ENCODE measurements around the gene WNT11.
A peak's percentile ranks its signal among the peaks of the same experiment; 100 is the strongest.

The WNT11 gene

GRCh38 chr11:76238551-76238950 lies 32.2 kb upstream of the WNT11 start:
- no peaks in the 10 kb centered on the region for H3K27me3 ChIP-seq (ENCODE audit: control insufficient read depth, insufficient read depth, low read length)
- H3K9me3 ChIP-seq (ENCODE audit: control insufficient read depth, insufficient read depth, low read length) = no peaks in the 10 kb centered on the region
- no peak overlapping the region for H3K27ac ChIP-seq (ENCODE audit: low read length)
- no peak overlapping the region for H3K4me3 ChIP-seq (ENCODE audit: low read length)
- no CpG with 5 or more reads among the region's 6 CpGs for WGBS (ENCODE audit: insufficient coverage, insufficient read length)
- no peak for DNase-seq (ENCODE audit: low read depth, low spot score)
- no peaks in the 10 kb centered on the region for H3K4me1 ChIP-seq (ENCODE audit: control insufficient read depth, insufficient read depth, low read length)
- no peaks in the 10 kb centered on the region for H3K36me3 ChIP-seq (ENCODE audit: control insufficient read depth, insufficient read depth, low read length)

DNA sequence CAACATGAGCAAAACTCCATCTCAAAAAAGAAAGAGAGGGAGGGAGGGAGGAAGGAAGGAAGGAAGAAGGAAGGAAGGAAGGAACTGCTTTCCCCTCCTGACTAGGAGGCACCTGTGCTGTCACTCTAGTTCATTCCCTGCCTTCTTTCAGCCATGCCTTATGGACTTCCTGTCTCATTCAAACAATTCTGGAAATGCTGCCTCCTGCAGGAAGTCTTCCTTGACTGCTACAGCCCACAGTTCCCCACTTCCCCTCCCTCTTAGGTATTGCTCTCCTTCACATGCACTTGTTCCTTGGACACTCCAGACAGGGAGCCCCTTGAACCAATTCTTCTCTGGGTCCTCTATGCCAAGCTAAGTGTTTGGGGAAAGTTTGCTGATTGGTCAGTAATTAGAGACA lies 31.6 kb upstream of the WNT11 start:
- no peaks in the 10 kb centered on the region for H3K36me3 ChIP-seq (ENCODE audit: control insufficient read depth, insufficient read depth, low read length)

GRCh38 chr11:76237000-76237649 lies 30.8 kb upstream of the WNT11 start:
- no peak overlapping the region for H3K4me3 ChIP-seq (ENCODE audit: low read length)
- no peaks in the 10 kb centered on the region for H3K27me3 ChIP-seq (ENCODE audit: control insufficient read depth, insufficient read depth, low read length)
- no peaks in the 10 kb centered on the region for H3K9me3 ChIP-seq (ENCODE audit: control insufficient read depth, insufficient read depth, low read length)
- WGBS (ENCODE audit: insufficient coverage, insufficient read length) = no CpG with 5 or more reads among the region's 8 CpGs
- H3K4me1 ChIP-seq (ENCODE audit: control insufficient read depth, insufficient read depth, low read length) = no peaks in the 10 kb centered on the region
- no peaks in the 10 kb centered on the region for H3K36me3 ChIP-seq (ENCODE audit: control insufficient read depth, insufficient read depth, low read length)
- no peak for DNase-seq (ENCODE audit: low read depth, low spot score)
- no peak overlapping the region for H3K27ac ChIP-seq (ENCODE audit: low read length)

More for the DNA sequence above, 31.6 kb upstream of the WNT11 start:
- Histone ChIP-seq H3K27me3 (ENCODE audit: control insufficient read depth, insufficient read depth, low read length) (no peaks in the 10 kb centered on the region), H3K9me3 (ENCODE audit: control insufficient read depth, insufficient read depth, low read length) (no peaks in the 10 kb centered on the region), H3K4me1 (ENCODE audit: control insufficient read depth, insufficient read depth, low read length) (no peaks in the 10 kb centered on the region), H3K4me3 (ENCODE audit: low read length) (no peak overlapping the region), H3K27ac (ENCODE audit: low read length) (no peak overlapping the region)
- DNase-seq (ENCODE audit: low read depth, low spot score) = no peak

DNA sequence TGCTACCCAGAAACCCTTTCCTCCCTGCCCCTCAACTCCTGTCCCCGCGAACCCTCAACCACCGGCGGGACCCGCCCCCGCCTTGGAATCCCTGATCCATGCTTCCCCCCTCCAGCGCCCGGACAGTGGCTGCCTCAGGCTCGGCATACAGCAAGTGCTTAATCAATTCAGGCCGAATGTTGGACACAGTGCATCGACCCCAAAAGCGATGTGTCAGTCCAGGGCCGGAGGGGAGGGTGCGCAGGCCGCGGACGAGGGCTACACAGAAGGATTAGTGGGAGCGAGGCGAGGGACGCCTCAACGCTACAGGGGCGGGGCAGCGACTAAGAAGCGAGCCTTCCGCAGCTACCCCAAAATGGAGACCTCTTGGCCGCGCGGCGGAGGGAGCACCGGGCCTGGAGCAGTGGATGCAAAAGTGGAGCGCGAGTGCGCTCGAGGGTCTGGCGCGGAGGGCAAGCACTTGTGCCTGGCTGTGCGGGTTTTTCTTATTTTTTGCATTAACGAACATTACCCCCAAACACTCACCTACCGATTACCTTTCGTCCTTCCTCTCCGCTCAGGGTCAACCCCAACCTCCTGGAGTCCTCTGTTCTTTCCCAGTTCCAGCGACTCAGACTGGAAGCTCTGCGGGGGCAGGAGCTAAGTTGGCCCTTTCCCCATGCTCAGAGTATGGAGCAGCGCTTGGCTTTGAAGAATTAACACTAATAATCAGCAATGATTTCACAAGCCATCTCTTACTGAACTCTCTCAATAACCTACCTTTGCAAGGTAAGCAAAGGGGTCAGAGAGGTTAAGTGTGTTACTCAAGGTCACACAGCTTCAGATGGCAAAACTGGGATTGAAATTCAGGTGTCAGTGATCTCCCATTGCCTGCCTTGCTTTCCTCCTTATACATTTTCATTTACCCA lies 30.0 kb upstream of the WNT11 start:
- H3K4me3 ChIP-seq (ENCODE audit: low read length) = peak overlapping the region; percentile 97
- H3K27me3 ChIP-seq (ENCODE audit: control insufficient read depth, insufficient read depth, low read length) = no peaks in the 10 kb centered on the region
- H3K9me3 ChIP-seq (ENCODE audit: control insufficient read depth, insufficient read depth, low read length) = no peaks in the 10 kb centered on the region
- no peaks in the 10 kb centered on the region for H3K36me3 ChIP-seq (ENCODE audit: control insufficient read depth, insufficient read depth, low read length)
- WGBS (ENCODE audit: insufficient coverage, insufficient read length) = no CpG with 5 or more reads among the region's 44 CpGs
- H3K27ac ChIP-seq (ENCODE audit: low read length) = no peak overlapping the region
- DNase-seq (ENCODE audit: low read depth, low spot score) = no peak
- H3K4me1 ChIP-seq (ENCODE audit: control insufficient read depth, insufficient read depth, low read length) = no peaks in the 10 kb centered on the region

GRCh38 chr11:76235233-76236091 lies 29.2 kb upstream of the WNT11 start:
- peak overlapping the region; percentile 97 for H3K4me3 ChIP-seq (ENCODE audit: low read length)
- no peak for DNase-seq (ENCODE audit: low read depth, low spot score)
- no peaks in the 10 kb centered on the region for H3K9me3 ChIP-seq (ENCODE audit: control insufficient read depth, insufficient read depth, low read length)
- H3K36me3 ChIP-seq (ENCODE audit: control insufficient read depth, insufficient read depth, low read length) = no peaks in the 10 kb centered on the region
- no peaks in the 10 kb centered on the region for H3K27me3 ChIP-seq (ENCODE audit: control insufficient read depth, insufficient read depth, low read length)
- WGBS (ENCODE audit: insufficient coverage, insufficient read length) = no CpG with 5 or more reads among the region's 65 CpGs
- H3K27ac ChIP-seq (ENCODE audit: low read length) = no peak overlapping the region
- no peaks in the 10 kb centered on the region for H3K4me1 ChIP-seq (ENCODE audit: control insufficient read depth, insufficient read depth, low read length)

DNA sequence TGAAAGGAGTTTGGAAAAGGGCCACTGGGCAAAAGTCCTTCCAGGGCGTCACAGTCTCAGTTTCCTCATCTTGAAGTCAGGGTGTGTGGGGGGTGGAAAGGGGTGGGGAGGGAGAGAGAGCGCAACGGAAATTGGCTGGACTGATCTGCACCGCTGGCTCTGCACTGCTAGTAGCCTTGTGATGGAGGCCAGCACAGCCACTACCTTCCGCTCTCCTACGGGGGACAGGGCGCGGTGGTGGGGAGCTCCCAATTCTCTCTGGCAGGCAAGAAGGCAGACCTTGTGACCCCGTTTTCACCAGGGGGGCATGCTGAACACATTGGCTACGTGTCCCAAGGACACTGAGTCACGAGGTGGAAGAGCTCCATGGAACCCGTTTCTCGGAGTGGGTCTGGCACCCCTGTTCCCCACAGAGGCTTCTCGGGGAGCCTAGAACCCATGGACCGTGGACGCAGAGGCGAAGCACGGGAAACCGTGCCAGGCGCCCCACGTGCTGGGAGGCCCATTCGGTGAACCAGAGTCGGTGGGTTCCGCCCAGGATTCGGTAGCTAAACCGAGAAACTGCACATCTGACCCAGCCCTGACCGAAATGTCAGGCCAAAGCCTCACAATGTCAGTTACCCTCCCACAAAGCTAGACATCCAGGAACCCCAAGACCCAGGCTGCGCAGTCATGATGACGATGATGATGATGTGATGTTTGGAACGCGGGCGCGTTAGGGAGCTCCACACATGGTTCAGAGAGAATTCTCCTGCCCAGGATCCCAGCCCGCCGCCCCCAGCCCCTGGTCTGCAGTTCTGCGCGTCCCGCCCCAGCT lies 28.3 kb upstream of the WNT11 start:
- H3K4me3 ChIP-seq (ENCODE audit: low read length) = peak overlapping the region; percentile 75; the same call in 1 of the 2 replicates
- H3K9me3 ChIP-seq (ENCODE audit: control insufficient read depth, insufficient read depth, low read length) = no peaks in the 10 kb centered on the region
- no peak for DNase-seq (ENCODE audit: low read depth, low spot score)
- H3K36me3 ChIP-seq (ENCODE audit: control insufficient read depth, insufficient read depth, low read length) = no peaks in the 10 kb centered on the region
- no peak overlapping the region for H3K27ac ChIP-seq (ENCODE audit: low read length)
- no peaks in the 10 kb centered on the region for H3K27me3 ChIP-seq (ENCODE audit: control insufficient read depth, insufficient read depth, low read length)
- WGBS (ENCODE audit: insufficient coverage, insufficient read length) = no CpG with 5 or more reads among the region's 38 CpGs
- H3K4me1 ChIP-seq (ENCODE audit: control insufficient read depth, insufficient read depth, low read length) = no peaks in the 10 kb centered on the region

GRCh38 chr11:76234021-76234415 lies 27.7 kb upstream of the WNT11 start:
- H3K36me3 ChIP-seq (ENCODE audit: control insufficient read depth, insufficient read depth, low read length) = no peaks in the 10 kb centered on the region
- H3K27me3 ChIP-seq (ENCODE audit: control insufficient read depth, insufficient read depth, low read length) = no peaks in the 10 kb centered on the region
- H3K9me3 ChIP-seq (ENCODE audit: control insufficient read depth, insufficient read depth, low read length) = no peaks in the 10 kb centered on the region
- no peak overlapping the region; the same call in 1 of the 2 replicates for H3K4me3 ChIP-seq (ENCODE audit: low read length)
- no CpG with 5 or more reads among the region's 8 CpGs for WGBS (ENCODE audit: insufficient coverage, insufficient read length)
- no peak overlapping the region for H3K27ac ChIP-seq (ENCODE audit: low read length)
- no peaks in the 10 kb centered on the region for H3K4me1 ChIP-seq (ENCODE audit: control insufficient read depth, insufficient read depth, low read length)
- DNase-seq (ENCODE audit: low read depth, low spot score) = no peak

DNA sequence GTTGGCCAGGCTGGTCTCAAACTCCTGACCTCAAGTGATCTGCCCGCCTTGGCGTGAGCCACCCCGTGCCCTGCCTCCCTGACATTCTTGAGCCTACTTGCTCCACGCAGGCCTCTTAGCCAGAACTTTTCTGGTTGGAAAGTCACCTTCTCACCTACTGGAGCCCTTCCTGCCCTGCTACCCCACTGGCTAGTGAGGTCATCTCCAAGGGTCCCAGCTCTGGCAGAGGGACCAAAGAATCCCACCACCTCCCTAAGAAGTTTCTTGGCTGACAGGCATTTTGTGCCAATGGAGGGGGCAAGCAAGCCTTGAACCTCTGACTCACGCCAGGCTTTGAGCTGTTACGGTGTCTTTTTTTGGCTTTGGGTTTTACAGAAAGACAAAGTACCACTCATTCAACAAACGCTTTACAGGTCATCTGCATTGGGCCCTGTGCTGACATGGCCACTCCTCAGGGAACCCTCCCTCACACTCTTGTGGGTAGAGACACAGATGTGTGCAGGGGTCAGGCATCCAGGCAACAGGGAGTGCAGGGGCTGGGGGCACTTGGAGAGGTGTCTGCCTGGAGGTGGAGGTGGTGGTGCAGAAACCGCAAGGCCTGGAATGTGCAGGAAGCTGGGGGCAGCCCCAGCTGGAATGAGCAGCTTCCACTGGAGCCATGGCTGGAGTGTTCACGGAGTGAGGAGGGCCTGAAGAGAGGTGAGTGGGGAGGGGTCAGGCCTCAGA lies 27.1 kb upstream of the WNT11 start:
- Histone ChIP-seq H3K36me3 (ENCODE audit: control insufficient read depth, insufficient read depth, low read length) (no peaks in the 10 kb centered on the region), H3K4me3 (ENCODE audit: low read length) (no peak overlapping the region), H3K9me3 (ENCODE audit: control insufficient read depth, insufficient read depth, low read length) (no peaks in the 10 kb centered on the region), H3K27ac (ENCODE audit: low read length) (no peak overlapping the region), H3K27me3 (ENCODE audit: control insufficient read depth, insufficient read depth, low read length) (no peaks in the 10 kb centered on the region), H3K4me1 (ENCODE audit: control insufficient read depth, insufficient read depth, low read length) (no peaks in the 10 kb centered on the region)
- WGBS (ENCODE audit: insufficient coverage, insufficient read length) = no CpG with 5 or more reads among the region's 9 CpGs
- no peak for DNase-seq (ENCODE audit: low read depth, low spot score)

GRCh38 chr11:76232026-76232665 lies 25.8 kb upstream of the WNT11 start:
- no peaks in the 10 kb centered on the region for H3K9me3 ChIP-seq (ENCODE audit: control insufficient read depth, insufficient read depth, low read length)
- DNase-seq (ENCODE audit: low read depth, low spot score) = no peak
- H3K36me3 ChIP-seq (ENCODE audit: control insufficient read depth, insufficient read depth, low read length) = no peaks in the 10 kb centered on the region
- no peak overlapping the region for H3K27ac ChIP-seq (ENCODE audit: low read length)
- no peaks in the 10 kb centered on the region for H3K4me1 ChIP-seq (ENCODE audit: control insufficient read depth, insufficient read depth, low read length)
- H3K27me3 ChIP-seq (ENCODE audit: control insufficient read depth, insufficient read depth, low read length) = no peaks in the 10 kb centered on the region
- no CpG with 5 or more reads among the region's 10 CpGs for WGBS (ENCODE audit: insufficient coverage, insufficient read length)
- H3K4me3 ChIP-seq (ENCODE audit: low read length) = no peak overlapping the region

Measured in iPS DF 6.9 (cell line).